ENCODE results near the gene GRM7. TPM values are rescaled to one million over a fixed set of nuclear protein-coding genes. Genes with fewer than 3 reads are reported as not detected.

The GRM7 gene
- total RNA-seq, 1 donor from 2014 or later = 4.1 TPM

GRCh38 chr3:7498715-7499114 is 637.8 kb downstream of the GRM7 start:
- no peak for DNase-seq (ENCODE audit: low spot score)

- DNase-seq (ENCODE audit: low spot score) = no peak
These were observed 642.5 kb downstream of the GRM7 start for GRCh38 chr3:7503431-7503830.

- no peak for DNase-seq (ENCODE audit: low spot score)
These were observed 644.2 kb downstream of the GRM7 start for GRCh38 chr3:7504886-7505775.

GRCh38 chr3:7506606-7507180 is 645.8 kb downstream of the GRM7 start:
- DNase-seq (ENCODE audit: low spot score) = no peak

- DNase-seq (ENCODE audit: low spot score) = no peak
These were observed 647.9 kb downstream of the GRM7 start for GRCh38 chr3:7508821-7509220.

- DNase-seq (ENCODE audit: low spot score) = no peak
These were observed 651.1 kb downstream of the GRM7 start for GRCh38 chr3:7512048-7512447.

GRCh38 chr3:7518026-7518425 is 657.1 kb downstream of the GRM7 start:
- peak; percentile 63 for DNase-seq (ENCODE audit: low spot score)

GRCh38 chr3:7518456-7518855 is 657.5 kb downstream of the GRM7 start:
- DNase-seq (ENCODE audit: low spot score) = peak; percentile 76

- no peak for DNase-seq (ENCODE audit: low spot score)
These were observed 659.1 kb downstream of the GRM7 start for GRCh38 chr3:7520059-7520458.

GRCh38 chr3:7520593-7520992 is 659.7 kb downstream of the GRM7 start:
- no peak for DNase-seq (ENCODE audit: low spot score)

GRCh38 chr3:7536510-7536909 is 675.6 kb downstream of the GRM7 start:
- DNase-seq (ENCODE audit: low spot score) = no peak

GRCh38 chr3:7536921-7537320 is 676.0 kb downstream of the GRM7 start:
- no peak for DNase-seq (ENCODE audit: low spot score)

GRCh38 chr3:7543294-7543880 is 682.5 kb downstream of the GRM7 start:
- DNase-seq (ENCODE audit: low spot score) = no peak

GRCh38 chr3:7545334-7545733 is 684.4 kb downstream of the GRM7 start:
- DNase-seq (ENCODE audit: low spot score) = no peak

- DNase-seq (ENCODE audit: low spot score) = peak; percentile 15
These were observed 685.3 kb downstream of the GRM7 start for GRCh38 chr3:7546253-7546652.

- no peak for DNase-seq (ENCODE audit: low spot score)
These were observed 686.9 kb downstream of the GRM7 start for GRCh38 chr3:7547826-7548225.

- DNase-seq (ENCODE audit: low spot score) = no peak
These were observed 702.0 kb downstream of the GRM7 start for GRCh38 chr3:7562892-7563291.

GRCh38 chr3:7565574-7565973 is 704.7 kb downstream of the GRM7 start:
- no peak for DNase-seq (ENCODE audit: low spot score)

- no peak for DNase-seq (ENCODE audit: low spot score)
These were observed 706.2 kb downstream of the GRM7 start for GRCh38 chr3:7567160-7567559.

- no peak for DNase-seq (ENCODE audit: low spot score)
These were observed 707.7 kb downstream of the GRM7 start for GRCh38 chr3:7568526-7569184.

GRCh38 chr3:7573330-7573729 is 712.4 kb downstream of the GRM7 start:
- DNase-seq (ENCODE audit: low spot score) = peak; percentile 56

- DNase-seq (ENCODE audit: low spot score) = peak; percentile 85
These were observed 713.5 kb downstream of the GRM7 start for GRCh38 chr3:7574435-7574834.
